Thymus (tissue), 11 donors: ENCODE measurements around the gene KRT36. TPM values are rescaled to one million over a fixed set of nuclear protein-coding genes. Genes with fewer than 3 reads are reported as not detected.

Experiments
- DNase-seq, 9 donors: peaks; one replicate each; pipeline ENCODE4 v3.0.0-alpha.2; 2013; ENCODE audit warnings: low spot score in 9 of 9, low read depth in 6 of 9, missing footprints in 1 of 9
- H3K27ac ChIP-seq, 2 donors: one replicate each; pipeline ENCODE4 v1.5.1; 2013; ENCODE audit warnings: control low read depth in 1 of 2, low read depth in 1 of 2, low read length in 1 of 2, mild to moderate bottlenecking in 1 of 2, moderate library complexity in 1 of 2
- H3K27me3 ChIP-seq, 2 donors: one replicate each; pipeline ENCODE4 v1.5.1; 2013; ENCODE audit warnings: low read length in 1 of 2; ENCODE audit not compliant: control insufficient read depth in 2 of 2, insufficient read depth in 1 of 2
- H3K36me3 ChIP-seq, 2 donors: one replicate each; pipeline ENCODE4 v1.5.1; 2013; ENCODE audit warnings: low read length in 1 of 2, mild to moderate bottlenecking in 1 of 2, moderate library complexity in 1 of 2; ENCODE audit not compliant: control insufficient read depth in 2 of 2, insufficient read depth in 2 of 2
- H3K4me1 ChIP-seq, 2 donors: one replicate each; pipeline ENCODE4 v1.5.1; 2013; ENCODE audit warnings: low read length in 2 of 2; ENCODE audit not compliant: control insufficient read depth in 2 of 2, insufficient read depth in 2 of 2
- H3K4me3 ChIP-seq, 2 donors: one replicate each; pipeline ENCODE4 v1.5.1; 2013; ENCODE audit warnings: low read length in 2 of 2, control low read depth in 1 of 2, mild to moderate bottlenecking in 1 of 2
- H3K9me3 ChIP-seq, 2 donors: one replicate each; pipeline ENCODE4 v1.5.1; 2013; ENCODE audit warnings: low read length in 1 of 2, mild to moderate bottlenecking in 1 of 2; ENCODE audit not compliant: control insufficient read depth in 2 of 2, insufficient read depth in 1 of 2
- WGBS: extraction: QIAGEN DNeasy Blood & Tissue Kit; methylation state at CpG from one replicate; pipeline ENCODE4 v1.1.7; 2013; 5-methylcytosine and 5-hydroxymethylcytosine counted together
- polyA plus RNA-seq: library from polyadenylated mRNA; stranded (reverse); fragments of 200-250 nt; gene quantifications from one replicate; pipeline ENCODE4 v1.2.3, GENCODE V29; 2013
- total RNA-seq: library from RNA; stranded (reverse); fragments of 120-200 nt; gene quantifications from one replicate; pipeline ENCODE4 v1.2.4, GENCODE V29; 2013
- donor health status: healthy.

The KRT36 gene
- total and polyA plus RNA-seq, 2 donors, result 1.2 to 3.5 TPM

DNA sequence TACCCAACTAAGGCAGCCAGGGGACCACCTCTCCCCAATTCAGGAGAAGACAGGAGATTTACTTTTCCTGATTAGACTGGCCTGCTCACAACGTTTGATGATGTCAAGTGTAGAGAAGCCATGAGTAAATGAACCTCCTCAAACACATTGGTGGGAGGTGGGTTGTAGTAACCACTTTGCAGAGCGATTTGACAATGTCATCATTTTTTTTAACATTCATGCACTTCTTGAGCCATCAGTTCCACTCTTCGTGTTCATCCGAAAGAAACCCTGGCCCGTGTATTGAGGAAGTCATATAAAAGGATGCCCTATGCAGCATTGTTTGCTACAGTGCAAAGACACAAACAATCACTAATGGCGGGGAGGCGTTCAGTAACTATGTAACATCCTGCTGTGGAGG, 43.9 kb upstream of the KRT36 start:
- Histone ChIP-seq H3K9me3 (no peaks in the 10 kb centered on the region), H3K36me3 (no peaks in the 10 kb centered on the region), H3K4me1 (no peaks in the 10 kb centered on the region), H3K27me3 (peaks cover 17 to 43% of the 10 kb centered on the region in 2 donors), H3K27ac (no peak overlapping the region), H3K4me3 (no peak overlapping the region)
- 91% methylated on average over 7 of the region's 7 CpGs for WGBS
- no peak for DNase-seq

DNA sequence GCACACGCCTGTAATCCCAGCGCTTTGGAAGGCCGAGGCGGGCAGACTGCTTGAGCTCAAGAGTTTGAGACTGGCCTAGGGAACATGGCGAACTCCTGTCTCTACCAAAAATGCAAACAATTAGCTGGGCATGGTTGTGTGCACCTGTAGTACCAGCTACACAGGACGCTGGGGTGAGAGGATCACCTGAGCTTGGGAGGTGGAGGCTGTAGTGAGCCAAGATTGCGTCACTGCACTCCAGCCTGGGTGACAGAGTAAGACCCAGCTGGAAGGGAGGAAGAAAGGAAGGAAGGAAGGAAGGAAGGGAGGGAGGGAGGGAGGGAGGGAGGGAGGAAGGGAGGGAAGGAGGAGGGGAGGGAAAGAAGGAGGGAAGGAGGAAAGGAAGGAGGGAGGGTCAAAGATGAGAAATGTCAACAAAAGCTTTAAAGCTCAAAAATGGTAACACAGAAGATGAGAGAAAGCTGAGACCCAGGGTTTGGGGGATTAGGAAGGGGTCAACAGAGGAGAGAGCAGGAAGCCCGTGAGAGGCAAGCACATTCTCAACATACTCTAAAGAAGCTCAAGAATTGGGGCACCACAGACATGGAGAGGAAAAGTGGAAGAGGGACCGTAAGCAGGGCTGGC, 43.3 kb upstream of the KRT36 start:
- H3K27me3 ChIP-seq, result peaks cover 23 to 48% of the 10 kb centered on the region in 2 donors
- H3K27ac ChIP-seq, result no peak overlapping the region
- H3K36me3 ChIP-seq, result no peaks in the 10 kb centered on the region
- H3K4me1 ChIP-seq, result no peaks in the 10 kb centered on the region
- no peak for DNase-seq
- H3K4me3 ChIP-seq, result no peak overlapping the region
- 91% methylated on average over 9 of the region's 9 CpGs for whole genome bisulfite sequencing
- H3K9me3 ChIP-seq, result no peaks in the 10 kb centered on the region

DNA sequence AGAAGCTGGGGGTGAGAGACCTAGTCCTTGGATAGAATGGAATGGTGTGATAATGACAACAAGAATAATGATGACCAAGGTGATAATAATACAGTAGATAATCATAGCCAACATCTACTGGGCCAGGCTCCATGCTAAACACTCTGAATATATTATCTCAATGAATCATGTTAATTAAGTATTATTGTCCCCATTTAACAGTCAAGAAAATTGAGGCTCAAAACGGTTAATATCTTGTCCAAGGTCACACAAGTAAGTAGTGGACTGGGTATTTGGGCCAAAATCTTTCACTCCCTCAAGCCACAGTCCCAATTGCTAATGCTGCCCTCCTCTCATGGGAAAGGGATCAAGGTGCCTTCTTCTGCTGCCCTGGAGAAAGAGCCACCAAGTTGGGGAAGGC, 42.3 kb upstream of the KRT36 start:
- H3K4me1 ChIP-seq, result no peaks in the 10 kb centered on the region
- no peak for DNase-seq
- no peak overlapping the region for H3K27ac ChIP-seq
- no peak overlapping the region for H3K4me3 ChIP-seq
- H3K27me3 ChIP-seq, result peaks cover 33 to 59% of the 10 kb centered on the region in 2 donors
- H3K36me3 ChIP-seq, result no peaks in the 10 kb centered on the region
- 54% methylated on average over 1 of the region's 1 CpG for WGBS
- H3K9me3 ChIP-seq, result peaks cover 0 to 3% of the 10 kb centered on the region in 2 donors

DNA sequence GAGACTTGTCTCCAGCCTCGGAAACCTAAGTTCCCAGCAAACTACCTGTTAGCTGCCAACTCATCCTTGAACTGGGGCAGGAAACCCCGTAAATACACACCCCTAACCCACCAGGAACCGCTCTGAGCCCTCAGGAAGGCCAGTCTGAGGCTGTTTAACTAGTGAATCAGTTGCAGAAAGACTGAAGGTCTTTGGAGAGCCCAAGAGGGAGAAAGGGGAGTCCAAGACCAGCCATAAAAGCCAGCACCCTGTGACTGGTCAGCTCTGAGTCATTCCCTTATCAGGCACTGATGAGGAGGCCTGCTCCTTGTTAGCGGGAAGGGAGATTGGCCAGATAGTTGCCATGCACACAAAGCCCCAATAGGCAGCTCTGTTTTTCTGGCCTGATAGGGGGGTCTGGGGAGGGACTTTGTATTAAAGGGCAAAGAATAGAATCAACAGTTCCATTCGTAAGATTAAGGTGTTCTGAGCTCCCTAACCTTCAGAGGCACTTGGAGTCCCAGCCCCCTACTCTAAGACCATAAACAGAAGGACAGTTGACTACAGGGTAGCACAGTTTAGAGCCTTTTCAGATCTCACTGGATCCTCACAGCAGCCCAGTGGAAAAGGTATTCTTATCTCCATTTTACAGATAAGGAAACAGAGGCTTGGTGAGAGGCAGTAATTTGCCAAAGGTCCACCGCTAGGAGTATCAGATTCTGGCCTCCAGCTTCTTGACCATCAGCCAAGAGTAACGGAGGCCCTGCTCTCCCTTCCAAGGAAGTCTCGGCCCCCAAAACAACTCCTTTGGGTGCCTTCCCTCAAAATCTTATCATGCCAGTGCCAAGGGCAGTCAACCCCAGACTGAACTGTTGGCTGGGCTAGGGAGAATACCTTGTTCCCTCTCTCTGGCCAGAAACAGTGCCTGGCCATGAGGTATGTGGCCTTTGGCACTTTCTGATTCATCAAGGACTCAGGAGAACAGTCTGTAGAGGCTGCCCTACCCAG, 40.6 kb upstream of the KRT36 start:
- no peaks in the 10 kb centered on the region for H3K4me1 ChIP-seq
- peaks cover 42 to 70% of the 10 kb centered on the region in 2 donors for H3K27me3 ChIP-seq
- no peaks in the 10 kb centered on the region for H3K36me3 ChIP-seq
- no peak overlapping the region for H3K27ac ChIP-seq
- DNase-seq, result no peak
- no peak overlapping the region for H3K4me3 ChIP-seq
- WGBS, result 91% methylated on average over 8 of the region's 8 CpGs
- H3K9me3 ChIP-seq, result peaks cover 0 to 3% of the 10 kb centered on the region in 2 donors

DNA sequence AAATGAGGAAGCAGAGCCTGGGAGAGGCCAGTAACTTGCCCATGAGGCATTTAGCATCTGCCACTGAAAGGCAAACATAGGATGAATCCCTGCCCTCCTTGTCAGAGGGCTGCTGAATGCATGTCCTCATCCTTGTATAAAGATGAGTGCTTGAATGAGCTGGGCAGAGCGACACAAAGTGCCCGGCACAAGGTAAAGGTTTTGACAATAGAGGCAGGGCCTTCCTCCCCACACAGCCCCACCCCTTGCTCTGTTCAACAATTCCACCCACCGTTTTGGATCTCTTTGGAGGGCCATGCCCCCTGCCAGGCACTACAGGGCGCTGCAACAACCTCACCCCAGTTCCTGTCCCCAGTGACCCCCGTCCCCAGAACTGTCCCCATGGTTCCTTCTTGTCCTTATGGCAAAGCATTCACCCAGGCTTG, 39.8 kb upstream of the KRT36 start:
- H3K4me1 ChIP-seq, result no peaks in the 10 kb centered on the region
- H3K4me3 ChIP-seq, result no peak overlapping the region
- H3K36me3 ChIP-seq, result no peaks in the 10 kb centered on the region
- 65% methylated on average over 5 of the region's 5 CpGs for WGBS
- peaks cover 0 to 3% of the 10 kb centered on the region in 2 donors for H3K9me3 ChIP-seq
- no peak for DNase-seq
- no peak overlapping the region for H3K27ac ChIP-seq
- H3K27me3 ChIP-seq, result peaks cover 42 to 73% of the 10 kb centered on the region in 2 donors

DNA sequence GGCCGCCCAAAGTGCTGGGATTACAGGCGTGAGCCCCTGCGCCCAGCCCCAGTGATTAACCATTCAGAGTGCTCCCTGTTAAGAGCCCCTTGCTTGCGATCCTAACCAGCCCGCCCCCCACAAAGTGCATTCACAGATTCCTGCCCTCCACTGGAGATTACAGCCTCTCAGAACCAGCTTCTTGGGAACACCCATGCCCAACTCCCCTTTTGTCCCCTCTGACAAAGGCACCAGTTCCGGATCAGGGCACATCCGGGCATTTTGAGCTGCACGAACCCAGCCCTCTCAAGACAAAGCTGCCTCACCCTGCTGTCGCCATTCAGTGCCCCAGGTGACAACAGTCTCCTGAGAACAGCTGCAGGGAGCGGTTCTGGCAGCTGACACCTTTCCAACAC, 39.2 kb upstream of the KRT36 start:
- WGBS, result 41% methylated on average over 10 of the region's 10 CpGs
- peaks cover 0 to 3% of the 10 kb centered on the region in 2 donors for H3K9me3 ChIP-seq
- H3K4me3 ChIP-seq, result no peak overlapping the region
- H3K36me3 ChIP-seq, result no peaks in the 10 kb centered on the region
- DNase-seq, result no peak
- H3K4me1 ChIP-seq, result no peaks in the 10 kb centered on the region
- no peak overlapping the region for H3K27ac ChIP-seq
- peaks cover 42 to 79% of the 10 kb centered on the region in 2 donors for H3K27me3 ChIP-seq

DNA sequence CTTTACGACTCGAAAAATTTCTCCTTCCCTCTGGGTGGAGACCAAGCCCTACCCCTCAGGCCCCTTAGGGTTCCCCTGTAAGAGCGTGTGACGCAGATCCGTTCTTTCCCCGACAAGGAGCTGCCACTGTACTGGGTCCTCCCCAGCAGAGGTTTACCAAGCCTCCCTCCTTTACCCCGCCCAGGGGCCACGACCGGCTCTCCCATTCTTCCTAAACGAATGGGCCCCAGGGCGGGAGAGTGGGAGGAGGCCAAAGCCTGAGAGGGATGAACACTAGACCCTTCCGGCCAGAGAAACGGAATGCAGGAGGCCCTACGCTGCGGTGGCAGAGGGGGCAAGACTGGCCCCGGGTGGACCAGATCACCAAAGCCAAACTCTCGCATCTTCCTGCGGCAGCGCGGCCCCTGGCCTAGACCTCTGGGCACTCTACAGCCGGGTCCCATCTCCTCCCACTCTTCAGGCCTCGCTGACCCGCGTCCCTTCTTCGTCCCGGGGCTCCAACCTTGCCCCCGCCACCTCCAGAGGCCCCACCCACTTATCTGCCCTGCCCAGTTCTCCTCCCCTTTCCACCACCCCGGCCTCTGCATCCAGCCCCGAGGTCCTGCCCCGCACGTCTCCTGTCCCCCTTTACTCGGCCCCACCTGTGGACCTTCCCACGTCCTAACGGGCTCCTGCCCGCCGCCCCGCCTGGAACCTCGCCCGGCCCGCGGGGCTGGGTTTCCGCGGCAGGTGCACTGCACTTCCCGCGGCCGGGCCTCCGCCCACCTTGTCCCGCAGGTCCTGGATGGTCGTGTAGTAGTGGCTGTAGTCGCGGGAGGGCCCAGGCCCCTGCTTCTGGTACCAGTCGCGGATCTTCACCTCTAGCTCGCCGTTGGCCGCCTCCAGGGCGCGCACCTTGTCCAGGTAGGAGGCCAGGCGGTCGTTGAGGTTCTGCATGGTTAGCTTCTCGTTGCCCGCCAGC, 37.6 kb upstream of the KRT36 start:
- Histone ChIP-seq H3K4me3 (peak overlapping the region; percentile 35 to 40), H3K27me3 (peaks cover 42 to 80% of the 10 kb centered on the region in 2 donors), H3K27ac (peak overlapping the region in 1 of 2 donors; percentile 71), H3K36me3 (no peaks in the 10 kb centered on the region), H3K9me3 (peaks cover 0 to 3% of the 10 kb centered on the region in 2 donors), H3K4me1 (no peaks in the 10 kb centered on the region)
- no peak for DNase-seq
- WGBS, result 8% methylated on average over 62 of the region's 62 CpGs

DNA sequence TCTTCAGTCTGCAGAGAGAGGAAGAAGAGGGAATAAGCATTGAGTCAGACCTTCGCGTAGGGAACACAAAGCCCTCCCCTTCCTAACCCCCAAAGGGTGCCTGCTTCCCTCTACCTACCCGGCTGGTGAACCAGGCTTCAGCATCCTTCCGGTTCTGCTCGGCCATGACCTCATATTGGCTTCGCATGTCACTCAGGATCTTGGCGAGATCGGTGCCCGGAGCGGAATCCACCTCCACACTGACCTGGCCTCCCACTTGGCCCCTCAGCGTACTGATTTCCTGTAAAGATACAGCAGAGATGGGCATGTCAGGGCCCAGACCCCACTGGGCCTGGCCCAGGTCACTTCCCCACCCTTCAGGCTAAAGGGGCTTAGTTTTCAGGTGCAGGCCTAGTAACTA, 34.6 kb upstream of the KRT36 start:
- Histone ChIP-seq H3K4me1 (no peaks in the 10 kb centered on the region), H3K9me3 (peaks cover 0 to 3% of the 10 kb centered on the region in 2 donors), H3K4me3 (no peak overlapping the region), H3K27ac (no peak overlapping the region), H3K27me3 (peaks cover 30 to 62% of the 10 kb centered on the region in 2 donors), H3K36me3 (no peaks in the 10 kb centered on the region)
- no peak for DNase-seq
- 93% methylated on average over 11 of the region's 11 CpGs for WGBS
